GM18508 (cell line): ENCODE data around the gene RINL.

Experiments used
- ATAC-seq: cut with Tn5 transposase; IDR thresholded peaks from one replicate; pipeline ENCODE4 v1.9.1; 2021; ENCODE audit warnings: moderate number of reproducible peaks; ENCODE audit not compliant: insufficient read depth, unreplicated experiment

RINL gene

GRCh38 chr19:38877781-38878574 lies at the start of gene RINL:
TSS of gene RINL (minus strand) at chr19:38878275. CDS start at chr19:38876742, 1,533 bp downstream.
- ATAC-seq: no peak

GRCh38 chr19:38924388-38924787 lies 46.3 kb upstream of the RINL start:
- no peak for ATAC-seq

- no peak for ATAC-seq
Observed at GRCh38 chr19:38922482-38922881, 44.4 kb upstream of the RINL start.

GRCh38 chr19:38921420-38922274 lies 43.6 kb upstream of the RINL start:
- no peak for ATAC-seq

- no peak for ATAC-seq
Observed at GRCh38 chr19:38920602-38921419, 42.7 kb upstream of the RINL start.

- ATAC-seq: no peak
Observed at GRCh38 chr19:38919837-38920601, 41.9 kb upstream of the RINL start.

- no peak for ATAC-seq
Observed at GRCh38 chr19:38918526-38918925, 40.5 kb upstream of the RINL start.

GRCh38 chr19:38917921-38918491 lies 39.9 kb upstream of the RINL start:
- ATAC-seq: no peak

GRCh38 chr19:38917516-38917915 lies 39.4 kb upstream of the RINL start:
- no peak for ATAC-seq

GRCh38 chr19:38915329-38916321 lies 37.5 kb upstream of the RINL start:
- no peak for ATAC-seq

- no peak for ATAC-seq
Observed at GRCh38 chr19:38913958-38914357, 35.9 kb upstream of the RINL start.

GRCh38 chr19:38912600-38913514 lies 34.8 kb upstream of the RINL start:
- ATAC-seq: no peak

GRCh38 chr19:38911388-38912001 lies 33.4 kb upstream of the RINL start:
- ATAC-seq: no peak

- ATAC-seq: no peak
Observed at GRCh38 chr19:38910488-38910887, 32.4 kb upstream of the RINL start.

- no peak for ATAC-seq
Observed at GRCh38 chr19:38908911-38909310, 30.8 kb upstream of the RINL start.

GRCh38 chr19:38907670-38908069 lies 29.6 kb upstream of the RINL start:
- ATAC-seq: no peak

GRCh38 chr19:38907227-38907626 lies 29.2 kb upstream of the RINL start:
- ATAC-seq: no peak
